ENCODE measurements around the gene BACE2. TPM values are rescaled to one million over a fixed set of nuclear protein-coding genes. Genes with fewer than 3 reads are reported as not detected.

Gene BACE2
- polyA plus RNA-seq, 1 donor from 2014 or later: 0.32 TPM

- H3K4me2 ChIP-seq (ENCODE audit: low read length): no peak overlapping the region
- no peaks in the 10 kb centered on the region for H3K79me2 ChIP-seq (replicated peaks; ENCODE audit: insufficient read depth, low read length)
- H3K9ac ChIP-seq (ENCODE audit: low read length): no peak overlapping the region
- H3K27me3 ChIP-seq (ENCODE audit: insufficient read depth, low read depth, low read length): no peaks in the 10 kb centered on the region
- H3K36me3 ChIP-seq (ENCODE audit: insufficient read depth, low read length): no peaks in the 10 kb centered on the region
- H2AFZ ChIP-seq (ENCODE audit: low read depth, low read length): no peak overlapping the region
- no peaks in the 10 kb centered on the region for H3K9me3 ChIP-seq (ENCODE audit: low read length)
- no peak overlapping the region for H3K27ac ChIP-seq (ENCODE audit: low read length)
- no peak overlapping the region for H3K4me3 ChIP-seq (ENCODE audit: low read length)
- no peaks in the 10 kb centered on the region for H4K20me1 ChIP-seq (ENCODE audit: insufficient read depth)
- H3K9me2 ChIP-seq (ENCODE audit: insufficient read depth, low read length): no peaks in the 10 kb centered on the region
- TF ChIP-seq EP300 (conservative IDR thresholded peaks at IDR 0.05; ENCODE audit: poor library complexity, severe bottlenecking) (no peak), SMC3 (conservative IDR thresholded peaks at IDR 0.05; ENCODE audit: poor library complexity) (no peak), MXI1 (conservative IDR thresholded peaks at IDR 0.05; ENCODE audit: poor library complexity, severe bottlenecking) (no peak), EZH2 (IDR thresholded peaks at IDR 0.05; ENCODE audit: borderline replicate concordance, insufficient read depth, low read length, poor library complexity, severe bottlenecking) (no peak), POLR2AphosphoS5 (IDR thresholded peaks at IDR 0.05) (no peak), TAF1 (IDR thresholded peaks at IDR 0.05; ENCODE audit: low read depth) (no peak), RAD21 (conservative IDR thresholded peaks at IDR 0.05) (no peak)
- TF ChIP-seq, protein P1, sequence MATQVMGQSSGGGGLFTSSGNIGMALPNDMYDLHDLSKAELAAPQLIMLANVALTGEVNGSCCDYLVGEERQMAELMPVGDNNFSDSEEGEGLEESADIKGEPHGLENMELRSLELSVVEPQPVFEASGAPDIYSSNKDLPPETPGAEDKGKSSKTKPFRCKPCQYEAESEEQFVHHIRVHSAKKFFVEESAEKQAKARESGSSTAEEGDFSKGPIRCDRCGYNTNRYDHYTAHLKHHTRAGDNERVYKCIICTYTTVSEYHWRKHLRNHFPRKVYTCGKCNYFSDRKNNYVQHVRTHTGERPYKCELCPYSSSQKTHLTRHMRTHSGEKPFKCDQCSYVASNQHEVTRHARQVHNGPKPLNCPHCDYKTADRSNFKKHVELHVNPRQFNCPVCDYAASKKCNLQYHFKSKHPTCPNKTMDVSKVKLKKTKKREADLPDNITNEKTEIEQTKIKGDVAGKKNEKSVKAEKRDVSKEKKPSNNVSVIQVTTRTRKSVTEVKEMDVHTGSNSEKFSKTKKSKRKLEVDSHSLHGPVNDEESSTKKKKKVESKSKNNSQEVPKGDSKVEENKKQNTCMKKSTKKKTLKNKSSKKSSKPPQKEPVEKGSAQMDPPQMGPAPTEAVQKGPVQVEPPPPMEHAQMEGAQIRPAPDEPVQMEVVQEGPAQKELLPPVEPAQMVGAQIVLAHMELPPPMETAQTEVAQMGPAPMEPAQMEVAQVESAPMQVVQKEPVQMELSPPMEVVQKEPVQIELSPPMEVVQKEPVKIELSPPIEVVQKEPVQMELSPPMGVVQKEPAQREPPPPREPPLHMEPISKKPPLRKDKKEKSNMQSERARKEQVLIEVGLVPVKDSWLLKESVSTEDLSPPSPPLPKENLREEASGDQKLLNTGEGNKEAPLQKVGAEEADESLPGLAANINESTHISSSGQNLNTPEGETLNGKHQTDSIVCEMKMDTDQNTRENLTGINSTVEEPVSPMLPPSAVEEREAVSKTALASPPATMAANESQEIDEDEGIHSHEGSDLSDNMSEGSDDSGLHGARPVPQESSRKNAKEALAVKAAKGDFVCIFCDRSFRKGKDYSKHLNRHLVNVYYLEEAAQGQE (IDR thresholded peaks at IDR 0.05; ENCODE audit: borderline replicate concordance): no peak
- TF ChIP-seq, protein P2, sequence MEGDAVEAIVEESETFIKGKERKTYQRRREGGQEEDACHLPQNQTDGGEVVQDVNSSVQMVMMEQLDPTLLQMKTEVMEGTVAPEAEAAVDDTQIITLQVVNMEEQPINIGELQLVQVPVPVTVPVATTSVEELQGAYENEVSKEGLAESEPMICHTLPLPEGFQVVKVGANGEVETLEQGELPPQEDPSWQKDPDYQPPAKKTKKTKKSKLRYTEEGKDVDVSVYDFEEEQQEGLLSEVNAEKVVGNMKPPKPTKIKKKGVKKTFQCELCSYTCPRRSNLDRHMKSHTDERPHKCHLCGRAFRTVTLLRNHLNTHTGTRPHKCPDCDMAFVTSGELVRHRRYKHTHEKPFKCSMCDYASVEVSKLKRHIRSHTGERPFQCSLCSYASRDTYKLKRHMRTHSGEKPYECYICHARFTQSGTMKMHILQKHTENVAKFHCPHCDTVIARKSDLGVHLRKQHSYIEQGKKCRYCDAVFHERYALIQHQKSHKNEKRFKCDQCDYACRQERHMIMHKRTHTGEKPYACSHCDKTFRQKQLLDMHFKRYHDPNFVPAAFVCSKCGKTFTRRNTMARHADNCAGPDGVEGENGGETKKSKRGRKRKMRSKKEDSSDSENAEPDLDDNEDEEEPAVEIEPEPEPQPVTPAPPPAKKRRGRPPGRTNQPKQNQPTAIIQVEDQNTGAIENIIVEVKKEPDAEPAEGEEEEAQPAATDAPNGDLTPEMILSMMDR (IDR thresholded peaks at IDR 0.05; ENCODE audit: poor library complexity, severe bottlenecking): no peak
- no peaks in the 10 kb centered on the region for H3F3A ChIP-seq (ENCODE audit: insufficient read depth, low read length, poor library complexity, severe bottlenecking)
Observed at GRCh38 chr21:41220208-41220733, 52.3 kb downstream of the BACE2 start.

GRCh38 chr21:41222247-41223068 is 54.5 kb downstream of the BACE2 start:
- no peaks in the 10 kb centered on the region for H4K20me1 ChIP-seq (ENCODE audit: insufficient read depth)
- no peak overlapping the region for H3K4me2 ChIP-seq (ENCODE audit: low read length)
- no peak overlapping the region for H3K4me3 ChIP-seq (ENCODE audit: low read length)
- H3K36me3 ChIP-seq (ENCODE audit: insufficient read depth, low read length): no peaks in the 10 kb centered on the region
- H3K9me3 ChIP-seq (ENCODE audit: low read length): no peaks in the 10 kb centered on the region
- no peak overlapping the region for H3K27ac ChIP-seq (ENCODE audit: low read length)
- H3K9me2 ChIP-seq (ENCODE audit: insufficient read depth, low read length): no peaks in the 10 kb centered on the region
- no peaks in the 10 kb centered on the region for H3F3A ChIP-seq (ENCODE audit: insufficient read depth, low read length, poor library complexity, severe bottlenecking)
- TF ChIP-seq, protein P1 (IDR thresholded peaks at IDR 0.05; ENCODE audit: borderline replicate concordance): no peak
- TF ChIP-seq EP300 (conservative IDR thresholded peaks at IDR 0.05; ENCODE audit: poor library complexity, severe bottlenecking) (no peak), SMC3 (conservative IDR thresholded peaks at IDR 0.05; ENCODE audit: poor library complexity) (no peak), RAD21 (conservative IDR thresholded peaks at IDR 0.05) (no peak), POLR2AphosphoS5 (IDR thresholded peaks at IDR 0.05) (no peak), MXI1 (conservative IDR thresholded peaks at IDR 0.05; ENCODE audit: poor library complexity, severe bottlenecking) (no peak), EZH2 (IDR thresholded peaks at IDR 0.05; ENCODE audit: borderline replicate concordance, insufficient read depth, low read length, poor library complexity, severe bottlenecking) (no peak), TAF1 (IDR thresholded peaks at IDR 0.05; ENCODE audit: low read depth) (no peak)
- TF ChIP-seq, protein P2 (IDR thresholded peaks at IDR 0.05; ENCODE audit: poor library complexity, severe bottlenecking): no peak
- H2AFZ ChIP-seq (ENCODE audit: low read depth, low read length): no peak overlapping the region
- H3K79me2 ChIP-seq (replicated peaks; ENCODE audit: insufficient read depth, low read length): no peaks in the 10 kb centered on the region
- H3K9ac ChIP-seq (ENCODE audit: low read length): no peak overlapping the region
- H3K27me3 ChIP-seq (ENCODE audit: insufficient read depth, low read depth, low read length): no peaks in the 10 kb centered on the region
